ENCODE data around the gene CCL8.
"Not testable (repeated sequence)": the region's sequence is repeated elsewhere in the genome, so short reads cannot be mapped to it uniquely, and the experiment has no call there.

- not testable (repeated sequence) for TF ChIP-seq GATA1 (IDR thresholded peaks at IDR 0.05; ENCODE audit: low read depth, low read length); POLR2A (IDR thresholded peaks at IDR 0.05; ENCODE audit: low read length)
These were observed 8.3 kb downstream of the CCL8 start for GRCh38 chr17:34327580-34327979.
